Erythroblast (primary cell): ENCODE results near the gene OIT3.

Experiments
- GATA1 ChIP-seq: IDR thresholded peaks from 2 replicates; pipeline ENCODE4 v1.6.1; 2011; ENCODE audit warnings: low read depth, mild to moderate bottlenecking, control low read depth, low read length, moderate library complexity
- POLR2A ChIP-seq: IDR thresholded peaks from 2 replicates; pipeline ENCODE4 v1.6.1; 2011; ENCODE audit warnings: mild to moderate bottlenecking, low read length

DNA sequence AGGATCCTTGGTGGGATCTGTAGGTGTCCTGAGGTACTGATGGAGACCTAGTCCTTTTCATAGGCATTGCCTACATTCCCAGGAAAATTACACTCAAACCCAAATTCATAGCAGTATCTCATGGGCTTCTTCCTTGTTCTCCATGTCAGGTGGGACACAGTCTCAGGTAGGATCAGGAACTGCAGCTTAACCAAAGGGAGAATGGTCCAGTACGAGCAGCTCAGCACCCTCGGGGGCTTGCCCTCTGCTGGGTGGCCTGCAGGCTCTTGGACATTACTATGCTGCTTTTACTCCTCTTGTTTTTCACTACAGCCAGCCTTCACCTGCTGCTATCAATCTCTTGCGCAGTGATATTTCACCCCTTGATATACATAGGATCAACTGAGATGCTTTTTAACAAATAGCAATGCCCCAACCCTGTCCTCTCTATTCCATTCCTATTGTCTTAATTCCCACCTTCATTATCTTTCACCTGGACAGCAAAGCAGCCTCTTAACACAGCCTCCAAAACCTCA lies 32.5 kb downstream of the OIT3 start:
- TF ChIP-seq POLR2A (no peak), GATA1 (no peak)
